Non-pigmented ciliary epithelial cell (primary cell): ENCODE results near the gene GASK1B.
A peak's percentile ranks its signal among the peaks of the same experiment; 100 is the strongest.

Source experiments
- DNase-seq: peaks from one replicate; pipeline ENCODE4 v3.0.0-alpha.2; 2010; ENCODE audit warnings: low read depth

Gene GASK1B

DNA sequence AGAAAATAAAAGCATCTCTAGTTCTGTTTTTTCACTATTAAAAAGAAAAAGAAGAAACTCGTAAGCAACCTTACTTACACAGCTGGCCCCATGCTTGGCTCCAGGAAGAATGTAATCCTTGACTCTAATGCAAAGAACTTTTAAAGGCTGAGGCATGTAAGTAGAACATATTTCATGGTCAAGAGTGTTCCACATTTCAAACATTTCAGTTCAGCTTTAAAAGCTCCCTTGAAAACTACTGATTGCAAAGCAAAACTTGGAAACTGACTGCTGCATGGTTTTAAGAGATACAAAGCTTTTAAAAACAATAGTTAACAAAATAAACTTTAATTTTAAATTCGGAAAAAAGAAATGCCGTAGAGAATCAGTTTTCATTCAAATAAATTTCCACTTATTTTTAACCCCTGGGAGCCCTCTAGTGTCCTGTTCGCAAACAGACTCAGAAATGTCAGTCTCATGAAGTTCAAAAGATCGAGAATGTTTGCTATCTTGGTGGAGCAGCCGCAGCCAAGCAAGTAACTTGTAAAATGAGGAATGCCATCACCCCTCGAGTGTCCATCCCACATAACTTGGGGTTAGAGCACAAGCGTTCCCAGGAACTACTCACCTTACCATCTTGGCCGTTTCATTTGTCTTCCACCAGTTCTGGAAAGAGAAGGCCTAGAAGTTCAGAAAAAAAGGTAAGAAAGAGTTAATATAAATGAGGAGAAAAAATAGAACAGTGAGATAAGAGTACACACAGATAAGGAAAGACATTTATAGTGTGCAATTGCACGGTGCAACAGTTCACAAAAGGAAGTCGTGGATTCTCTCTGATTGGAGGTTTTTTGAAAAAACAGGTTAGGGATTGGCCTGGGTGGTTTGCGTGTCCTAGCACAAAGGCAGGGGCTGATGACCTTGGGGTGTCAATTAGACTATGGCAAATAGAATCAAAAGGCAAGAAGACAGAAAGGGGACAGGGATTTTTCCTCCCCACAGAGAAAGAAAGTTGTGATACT is at the start of gene GASK1B:
TSS of gene GASK1B (minus strand) at position 765 of the 998 bp plus-strand sequence. CDS start 1,650 bp downstream, outside the sequence.
- no peak for DNase-seq

DNA sequence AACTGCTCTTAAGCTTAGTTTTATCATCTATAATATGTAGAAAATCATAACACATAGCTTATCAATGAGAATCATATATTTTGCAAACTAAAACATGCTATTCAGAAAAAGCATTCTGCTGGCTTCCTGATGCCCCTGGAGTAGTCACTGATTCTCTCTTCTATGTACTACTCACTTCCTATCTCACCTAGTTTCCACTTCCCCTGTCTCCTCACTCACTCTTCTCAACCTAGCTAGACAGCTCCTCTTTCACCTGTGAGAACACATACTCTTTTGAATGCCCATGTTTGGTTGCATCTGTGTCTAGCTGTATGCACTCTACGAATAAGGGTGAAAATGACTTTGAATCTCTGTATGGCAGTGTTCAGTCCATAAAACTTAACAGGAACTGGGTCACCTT is 46.8 kb upstream of the GASK1B start:
- no peak for DNase-seq

DNA sequence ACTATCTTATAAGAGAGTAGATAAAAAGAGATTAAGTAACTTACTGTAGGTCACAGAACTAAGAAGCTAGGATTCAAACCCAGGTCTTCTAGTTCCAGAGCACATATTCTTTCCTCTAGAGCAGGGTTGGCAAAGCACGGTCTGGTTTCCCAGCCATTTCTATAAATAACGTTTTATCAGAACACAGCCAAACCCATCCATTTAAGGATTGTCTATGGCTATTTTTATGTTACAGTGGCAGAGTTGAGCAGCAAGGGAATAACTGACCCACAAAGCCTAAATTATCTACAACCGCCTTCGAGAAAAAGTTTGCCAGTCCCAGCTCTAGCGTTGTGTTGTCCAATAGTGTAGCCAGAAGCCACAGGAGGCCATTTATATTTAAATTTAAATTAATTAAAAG is 44.9 kb upstream of the GASK1B start:
- DNase-seq = no peak

DNA sequence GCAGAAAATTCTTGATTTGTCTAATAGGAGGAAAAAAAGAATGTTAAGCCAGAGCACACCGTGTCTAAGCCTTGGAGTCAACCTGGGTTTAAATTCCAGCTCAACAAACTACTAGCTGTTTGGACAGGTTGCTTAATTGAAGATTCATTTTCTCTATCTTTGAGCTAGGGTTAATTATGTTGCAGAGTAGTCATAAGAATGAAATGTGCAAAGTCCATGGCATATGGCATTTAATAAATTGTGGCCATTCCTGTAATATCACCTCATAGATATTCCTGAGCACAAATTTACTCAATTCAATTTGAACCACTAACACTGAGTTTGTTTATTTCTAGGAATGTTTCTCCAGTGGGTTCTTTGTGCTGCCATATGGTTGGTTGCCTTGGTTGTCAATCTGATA is 42.0 kb upstream of the GASK1B start:
- DNase-seq = no peak

DNA sequence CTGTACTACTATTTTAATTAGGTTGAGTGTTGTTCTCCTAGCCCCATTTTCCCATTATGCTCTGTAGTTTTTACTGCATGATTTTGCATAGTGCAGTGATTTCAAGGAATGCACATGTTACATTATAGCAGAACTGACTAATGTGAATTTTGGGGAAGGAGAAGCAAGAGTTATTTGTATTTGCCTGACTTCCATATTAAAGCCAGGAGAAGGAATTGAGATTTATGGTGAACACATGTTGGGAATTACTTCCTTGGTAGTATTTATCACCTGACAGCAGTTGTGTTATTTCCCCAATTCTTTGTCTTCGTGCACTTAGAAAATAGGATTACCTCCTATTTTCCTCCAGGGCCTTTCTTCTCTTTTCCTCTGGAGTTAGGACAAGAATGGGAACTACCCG is 40.6 kb upstream of the GASK1B start:
- DNase-seq = no peak

DNA sequence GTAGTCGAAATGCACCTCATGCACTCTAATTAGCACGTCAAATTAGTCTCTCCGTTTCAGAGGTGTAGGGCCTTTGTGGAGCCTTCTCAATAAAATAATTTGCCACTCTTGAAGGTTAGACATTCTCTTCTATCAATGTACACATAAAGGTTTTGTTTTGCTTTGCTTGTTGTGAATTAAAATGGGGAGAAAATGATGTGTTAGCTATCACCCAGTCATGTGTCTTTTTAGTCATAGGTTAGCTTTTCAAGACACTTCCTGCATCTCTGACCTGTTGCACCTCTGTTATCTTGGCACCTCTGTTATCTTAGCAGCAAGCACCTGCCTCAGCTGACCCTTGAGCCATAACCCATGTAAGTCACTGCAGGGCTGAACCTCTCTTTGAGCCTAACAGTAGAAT is 38.4 kb upstream of the GASK1B start:
- DNase-seq = no peak

DNA sequence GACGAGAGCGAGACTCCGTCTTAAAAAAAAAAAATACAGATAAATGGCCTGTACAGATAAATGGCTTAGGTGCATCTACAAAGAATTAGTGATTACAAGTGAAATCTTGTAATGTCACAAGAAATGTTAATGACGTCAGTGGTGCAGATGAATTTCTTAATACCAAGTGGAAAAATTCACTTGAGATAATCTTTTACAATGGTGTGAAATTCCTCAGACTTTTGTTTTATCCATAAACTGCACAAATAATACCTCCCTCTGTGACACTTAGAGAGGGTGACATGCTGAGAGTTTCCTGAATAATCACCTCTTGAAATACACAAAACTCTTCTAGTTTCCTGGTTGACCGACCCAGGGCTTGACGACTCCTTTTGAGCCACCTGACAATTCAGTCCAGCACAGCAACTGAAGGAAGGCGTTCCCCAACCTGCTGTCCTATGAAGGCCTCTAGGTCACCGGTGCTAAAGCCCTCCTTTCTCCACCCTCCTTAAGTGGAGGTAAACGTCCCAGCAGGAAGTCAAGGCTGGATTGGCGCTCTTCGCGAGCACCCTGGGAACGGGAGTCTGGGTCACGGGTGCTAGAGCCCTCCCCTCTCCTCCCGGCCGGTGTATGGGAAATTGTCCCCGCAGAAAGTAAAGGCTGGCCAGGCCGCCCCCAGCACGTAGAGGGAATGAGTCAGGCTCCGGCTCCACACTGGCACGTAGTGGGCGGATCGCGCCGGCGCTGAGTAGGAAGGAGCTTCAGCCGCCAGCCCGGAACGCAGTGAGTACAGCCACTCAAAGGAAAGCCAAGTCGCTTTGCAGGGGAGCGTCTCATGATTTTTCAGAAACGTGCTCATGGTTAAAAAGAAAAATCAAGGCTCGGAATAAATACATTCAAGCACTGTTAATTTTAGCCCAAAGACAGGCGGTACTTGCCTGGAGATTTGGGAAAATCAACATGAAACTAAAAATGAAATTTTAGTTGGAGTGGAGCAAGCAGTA is 37.3 kb upstream of the GASK1B start, which contains the start of gene TMEM144:
TSS of gene TMEM144 (plus strand) at position 662 of the 983 bp plus-strand sequence. CDS start 2,182 bp downstream, outside the sequence.
- DNase-seq = peak; percentile 64

DNA sequence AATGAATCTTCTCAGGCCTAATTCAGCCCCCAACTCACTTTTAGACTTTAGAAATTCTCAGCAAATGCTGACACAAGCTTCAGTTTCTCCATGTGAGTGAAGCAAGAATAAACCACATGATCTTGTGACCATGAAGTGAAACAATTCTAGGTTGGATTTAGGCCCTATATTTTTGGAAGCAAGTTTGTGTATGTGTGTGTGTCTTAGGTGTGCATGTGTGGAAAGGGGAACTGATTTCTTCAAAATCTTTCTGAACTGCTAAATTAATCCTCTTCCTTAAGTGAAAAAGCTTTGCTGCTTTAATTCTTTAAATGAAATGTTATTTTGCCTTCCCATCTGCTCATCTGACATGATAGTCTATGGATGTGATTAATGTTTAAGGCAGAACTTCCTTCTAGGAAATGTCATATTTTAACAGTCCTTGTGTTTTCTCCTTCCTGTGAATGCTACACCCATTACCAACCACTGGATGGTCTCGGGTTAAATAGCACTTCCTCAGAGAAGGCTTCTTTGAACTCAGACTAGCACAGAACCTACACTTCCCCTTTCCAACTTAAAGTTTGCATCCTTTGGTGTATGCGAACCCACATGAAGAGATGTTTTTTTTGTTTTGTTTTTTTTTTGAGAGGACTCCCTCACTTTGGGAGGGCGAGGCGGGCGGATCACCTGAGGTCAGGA is 36.3 kb upstream of the GASK1B start:
- DNase-seq = no peak

DNA sequence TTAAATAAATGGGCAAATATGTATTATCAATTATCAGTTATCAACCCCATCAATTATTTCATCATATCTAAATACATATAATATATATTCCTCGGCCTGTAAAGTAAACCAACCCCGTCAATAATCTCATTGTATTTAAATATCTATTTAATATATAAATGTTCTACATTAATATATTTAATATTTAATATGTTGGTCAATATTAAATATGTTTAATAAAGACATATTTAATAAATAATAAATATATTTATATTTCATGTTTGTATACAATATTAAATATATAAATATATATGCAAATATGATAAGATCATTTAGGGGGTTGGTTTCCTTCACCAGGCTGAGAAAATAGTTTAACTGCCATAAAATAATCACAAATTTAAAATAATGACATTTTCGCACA is 31.1 kb upstream of the GASK1B start:
- DNase-seq = no peak

DNA sequence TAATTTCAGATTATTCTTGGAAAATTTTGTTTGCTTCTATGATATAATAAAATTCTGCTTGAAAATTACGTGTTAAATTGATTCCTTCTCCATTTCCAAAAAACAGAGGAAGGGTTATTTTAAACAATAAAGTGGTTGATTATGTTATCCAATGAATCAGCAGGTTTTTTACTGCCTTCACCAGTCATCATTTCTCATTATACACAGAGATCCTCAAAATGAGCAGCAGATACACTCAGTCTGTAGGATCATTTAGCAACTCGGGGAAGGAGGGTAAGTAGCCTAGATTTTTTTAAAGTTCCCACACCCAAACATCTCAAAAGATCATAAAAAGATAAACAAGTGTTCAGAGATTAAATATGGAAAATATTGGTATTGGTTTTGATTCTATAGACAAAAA is 30.6 kb upstream of the GASK1B start:
- no peak for DNase-seq

DNA sequence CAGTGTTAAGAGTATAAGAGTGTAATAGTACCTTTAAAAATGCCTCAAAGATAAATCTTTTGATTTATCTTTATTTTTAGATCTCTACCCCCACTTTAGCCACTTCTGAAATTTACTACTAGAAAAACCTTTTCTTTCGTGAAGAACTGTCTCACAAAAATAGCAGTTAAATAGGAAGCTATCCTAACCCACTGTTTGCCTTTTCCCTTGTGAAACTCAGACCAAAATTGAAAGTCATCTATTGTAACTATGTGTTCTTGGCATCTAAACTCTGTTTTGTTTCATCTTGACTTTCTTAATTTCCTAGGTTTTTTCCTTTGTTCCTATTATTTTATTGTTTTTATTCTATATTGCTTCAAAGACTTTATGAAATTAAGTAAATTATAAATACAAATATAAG is 29.7 kb upstream of the GASK1B start:
- DNase-seq = no peak

DNA sequence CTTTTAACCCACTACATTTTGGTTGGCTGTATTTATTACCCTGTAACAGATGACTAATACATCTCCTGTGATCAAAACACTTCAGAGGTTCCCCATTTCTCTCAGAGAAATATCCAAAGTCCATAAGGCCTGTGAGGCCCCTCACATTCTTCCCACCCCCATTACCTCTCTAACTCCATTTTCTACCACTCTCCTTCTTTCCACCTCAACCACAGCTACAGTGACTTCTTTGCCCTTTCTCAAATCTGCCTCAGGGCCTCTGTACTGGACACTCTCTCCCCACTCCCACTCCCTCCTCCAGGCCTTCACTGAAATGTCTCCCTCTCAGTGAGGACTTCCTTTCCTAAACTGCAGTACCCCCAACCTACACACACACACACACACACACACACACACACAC is 29.1 kb upstream of the GASK1B start:
- no peak for DNase-seq

DNA sequence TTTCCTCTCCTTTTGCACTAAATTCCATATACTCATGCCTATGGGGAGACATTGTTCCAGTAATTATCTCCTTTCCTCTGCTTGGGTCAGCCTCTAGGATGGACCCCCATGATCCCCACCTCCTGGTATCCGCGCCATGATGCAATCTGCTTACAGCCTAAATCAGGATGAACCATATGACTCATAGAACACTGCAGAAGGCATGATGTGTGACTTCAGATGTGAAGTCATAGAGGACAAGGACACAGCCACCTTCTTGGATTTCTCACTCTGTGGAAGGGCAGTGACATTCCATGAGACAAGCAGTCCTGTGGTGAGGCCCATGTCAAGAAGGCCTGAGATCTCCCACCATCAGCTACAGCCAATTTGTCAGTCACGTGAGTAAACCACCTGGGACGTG is 28.5 kb upstream of the GASK1B start:
- DNase-seq = no peak

DNA sequence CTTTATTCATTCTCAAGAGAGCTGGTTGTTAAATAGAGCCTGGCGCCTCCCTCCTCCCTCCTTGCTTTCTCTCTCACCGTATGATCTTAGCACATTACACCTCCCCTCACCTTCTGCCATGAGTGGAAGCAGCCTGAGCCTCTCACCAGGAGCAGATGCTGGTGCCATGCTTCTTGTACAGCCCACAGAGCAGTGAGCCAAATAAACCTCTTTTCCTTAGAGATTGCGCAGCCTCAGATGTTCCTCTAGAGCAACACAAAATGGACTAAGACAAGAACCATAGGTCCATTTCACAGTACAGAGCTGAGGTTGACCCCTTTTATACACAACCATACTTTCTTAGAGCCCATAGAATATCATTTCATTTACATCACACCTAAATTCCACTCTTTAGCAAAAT is 27.4 kb upstream of the GASK1B start:
- DNase-seq = no peak

DNA sequence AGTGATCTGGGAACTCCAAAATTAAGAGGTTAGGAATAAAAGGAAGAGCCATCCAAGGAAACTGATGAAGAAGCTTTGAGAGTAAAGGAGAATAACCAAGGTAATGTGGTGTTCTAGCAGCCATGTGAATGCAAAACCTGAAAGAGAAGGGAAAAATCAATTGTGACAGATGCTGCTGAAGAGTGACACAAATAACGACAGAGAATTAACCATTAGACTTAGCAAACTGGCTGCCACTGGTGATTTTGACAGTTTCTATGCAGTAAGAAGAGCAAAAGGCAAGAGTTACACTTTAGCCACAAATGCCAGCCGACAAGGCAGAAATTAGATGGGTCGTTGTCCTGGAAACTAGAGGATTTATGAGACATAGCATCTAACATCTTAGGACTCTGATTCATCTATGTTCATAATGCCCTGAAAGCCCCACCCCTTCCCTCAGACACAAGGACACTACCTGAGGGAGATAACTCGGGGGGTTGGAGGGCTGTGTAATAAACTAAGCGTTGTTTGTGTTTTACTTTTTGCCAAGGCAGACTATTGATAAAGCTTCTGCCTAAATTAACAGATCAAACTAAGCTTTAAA is 24.5 kb upstream of the GASK1B start:
- DNase-seq = no peak

DNA sequence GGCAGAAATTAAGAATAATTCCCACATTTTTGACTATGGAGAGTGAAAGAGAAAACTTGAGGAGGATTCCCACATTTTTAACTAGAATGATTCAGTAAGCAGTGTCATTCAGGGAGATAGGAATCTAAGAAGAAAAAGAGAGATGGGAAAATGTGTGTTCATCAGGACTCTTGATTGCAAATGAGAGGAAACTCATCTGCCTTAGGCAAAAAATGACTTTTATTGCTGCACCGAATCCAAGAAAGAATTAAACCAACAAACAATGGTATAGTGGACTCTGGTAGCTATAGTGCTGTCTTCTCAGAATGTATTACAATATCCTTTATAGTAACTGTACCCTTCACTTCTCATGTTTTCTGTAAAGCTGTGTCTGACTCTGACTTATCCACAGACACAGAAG is 22.5 kb upstream of the GASK1B start:
- no peak for DNase-seq

DNA sequence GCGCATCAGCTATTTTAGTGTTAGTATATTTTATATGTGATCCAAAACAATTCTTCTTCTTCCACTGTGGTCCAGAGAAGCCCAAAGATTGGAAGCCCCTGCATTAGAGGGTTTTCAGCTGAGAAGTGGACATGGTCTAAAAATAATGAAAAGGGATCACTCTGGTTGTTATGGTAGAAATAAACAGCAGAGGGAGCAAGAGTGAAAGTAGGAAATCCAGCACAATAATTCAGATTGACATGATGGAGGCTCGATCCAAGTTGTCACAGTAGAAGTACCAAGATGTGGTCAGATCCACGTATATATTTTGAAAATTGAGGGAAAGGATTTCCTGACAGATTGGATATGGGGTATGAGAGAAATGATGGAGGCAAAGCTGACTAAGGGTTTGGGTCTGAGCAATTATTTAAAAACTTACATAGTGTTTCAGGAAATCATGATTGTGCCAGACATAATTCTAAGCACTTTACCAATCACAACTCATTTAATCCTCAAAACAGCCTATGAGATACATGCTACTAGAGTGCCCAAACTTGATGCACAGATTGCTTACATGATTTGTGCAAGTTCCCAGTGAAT is 20.4 kb upstream of the GASK1B start:
- DNase-seq = no peak

DNA sequence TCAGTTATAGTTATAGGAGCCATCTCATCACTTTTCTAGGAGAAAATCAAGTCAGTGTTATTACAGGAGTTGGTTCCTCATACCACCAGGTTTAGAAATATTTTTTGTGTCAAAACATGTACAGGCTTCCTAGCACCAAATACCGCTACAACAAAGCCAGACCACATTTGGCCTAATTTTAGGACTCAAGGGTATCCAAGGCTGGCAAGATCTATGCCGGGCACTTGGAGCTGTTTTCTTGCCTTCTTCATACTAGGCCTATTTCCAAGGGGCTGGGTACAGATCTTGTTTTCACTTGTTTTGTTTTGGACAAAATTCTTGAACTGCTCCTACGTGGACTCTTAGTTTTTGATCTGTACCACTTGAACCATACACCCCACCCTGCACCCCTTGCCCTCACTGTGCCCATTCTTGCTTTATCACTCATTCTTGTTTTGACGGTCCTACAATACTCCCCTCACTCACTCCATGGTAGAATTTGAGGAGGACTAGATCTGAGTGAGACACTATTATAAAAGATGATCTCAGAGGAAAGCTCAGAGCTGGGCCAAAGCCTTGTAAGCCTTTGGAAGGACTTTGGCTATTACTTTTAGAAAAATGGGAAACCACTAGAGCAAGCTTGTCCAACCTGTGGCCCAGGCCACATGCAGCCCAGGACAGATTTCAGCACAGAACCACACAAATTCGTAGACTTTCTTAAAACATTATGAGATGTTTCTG is 19.8 kb upstream of the GASK1B start:
- DNase-seq = no peak

DNA sequence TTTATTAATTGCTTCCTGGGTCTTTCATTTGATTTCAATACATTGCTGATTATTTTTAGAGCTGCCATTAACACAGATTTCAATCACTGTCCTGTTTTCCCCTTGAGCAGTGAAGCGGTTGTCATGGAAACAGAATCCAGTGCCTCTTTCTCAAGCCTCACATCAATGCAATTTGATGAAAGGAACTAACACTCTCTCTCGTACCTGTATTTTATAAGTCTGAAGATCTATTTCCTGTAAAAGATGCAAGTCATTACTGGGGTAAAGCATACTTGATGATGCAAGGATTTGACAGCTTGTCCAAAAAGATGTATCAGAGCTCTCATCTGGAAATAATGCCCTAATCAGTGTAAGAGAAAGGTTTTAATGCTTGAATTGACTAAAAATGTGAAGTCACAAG is 17.9 kb upstream of the GASK1B start:
- DNase-seq = no peak

DNA sequence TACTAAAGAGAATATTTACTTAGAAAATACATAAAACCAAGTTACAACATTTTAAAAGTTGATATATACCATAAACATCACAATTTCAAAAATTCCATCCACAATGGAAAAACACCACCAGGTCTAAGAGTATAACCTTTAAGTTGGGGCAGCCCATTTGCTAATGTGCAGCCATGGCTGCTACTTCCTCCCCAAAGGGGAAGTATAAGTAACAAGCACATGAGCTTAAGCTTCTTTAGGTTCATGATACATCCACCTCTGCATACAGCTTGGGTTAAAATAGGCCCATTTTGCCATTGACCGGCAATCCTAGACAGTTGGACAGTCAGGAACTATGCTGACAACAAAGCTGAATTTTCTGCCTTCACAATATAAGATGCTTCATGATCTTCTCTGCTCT is 16.6 kb upstream of the GASK1B start:
- no peak for DNase-seq

DNA sequence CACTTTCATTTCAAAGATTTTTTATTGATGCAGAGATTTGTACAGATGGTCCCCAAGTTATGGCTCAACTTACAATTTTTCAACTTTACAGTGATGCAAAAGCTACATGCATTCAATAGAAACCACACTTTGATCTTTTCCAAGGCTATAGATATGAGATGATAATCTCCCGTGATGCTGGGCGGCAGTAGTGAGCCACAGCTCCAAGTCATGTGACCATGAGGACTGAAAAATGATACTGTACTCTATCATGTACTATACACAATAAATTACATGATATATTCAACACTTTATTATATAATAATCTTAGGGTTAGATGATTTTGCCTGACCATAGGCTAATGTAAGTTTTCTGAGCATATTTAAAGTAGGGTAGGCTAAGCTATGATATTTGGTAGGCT is 14.0 kb upstream of the GASK1B start:
- no peak for DNase-seq
